GM12873 (cell line): ENCODE results near the gene OR5J2.

ENCODE experiments used
- CTCF ChIP-seq: IDR thresholded peaks from 2 replicates; pipeline ENCODE4 v1.5.1; 2012; ENCODE audit warnings: low read depth, mild to moderate bottlenecking, moderate library complexity, low read length, control low read depth; ENCODE audit not compliant: insufficient read depth; ENCODE audit errors: missing control alignments

The OR5J2 gene

GRCh38 chr11:56188602-56189001 lies 12.2 kb downstream of the OR5J2 start:
- no peak for TF ChIP-seq CTCF

- no peak for TF ChIP-seq CTCF
These were observed 20.3 kb downstream of the OR5J2 start for GRCh38 chr11:56196705-56197104.

GRCh38 chr11:56197367-56197766 lies 20.9 kb downstream of the OR5J2 start:
- TF ChIP-seq CTCF = no peak

GRCh38 chr11:56207790-56208189 lies 31.4 kb downstream of the OR5J2 start:
- no peak for TF ChIP-seq CTCF

GRCh38 chr11:56214537-56214936 lies 38.1 kb downstream of the OR5J2 start:
- no peak for TF ChIP-seq CTCF
